Endothelial cell of umbilical vein (primary cell): ENCODE measurements around the gene CNEP1R1.

Source experiments
- CTCF ChIP-seq, 2 donors: IDR thresholded peaks; 1 replicate in 1 of 2; 2 replicates in 1 of 2; pipeline ENCODE4 v1.5.1; 2011; ENCODE audit warnings: low read length in 2 of 2, mild to moderate bottlenecking in 2 of 2, moderate library complexity in 2 of 2, control low read depth in 1 of 2, inconsistent platforms in 1 of 2, low read depth in 1 of 2; ENCODE audit not compliant: insufficient read depth in 1 of 2; ENCODE audit errors: extremely low read depth in 1 of 2
- EZH2 ChIP-seq: IDR thresholded peaks from 2 replicates; pipeline ENCODE4 v1.6.1; 2012; ENCODE audit warnings: borderline replicate concordance, low read depth, mild to moderate bottlenecking, moderate library complexity, low read length, inconsistent platforms; ENCODE audit not compliant: severe bottlenecking
- FOS ChIP-seq: IDR thresholded peaks from 2 replicates; pipeline ENCODE4 v1.6.1; 2011; ENCODE audit warnings: mild to moderate bottlenecking, low read length, moderate library complexity, borderline replicate concordance; ENCODE audit not compliant: insufficient read depth
- POLR2A ChIP-seq: IDR thresholded peaks from 2 replicates; pipeline ENCODE4 v1.6.1; 2012; ENCODE audit warnings: low read depth, mild to moderate bottlenecking, control low read depth, low read length
- POLR2AphosphoS5 ChIP-seq: IDR thresholded peaks from 2 replicates; pipeline ENCODE4 v1.6.1; 2012; ENCODE audit warnings: low read depth, mild to moderate bottlenecking, control low read depth, low read length, moderate library complexity; ENCODE audit not compliant: insufficient read depth

GRCh38 chr16:50007744-50008143, 17.3 kb upstream of the CNEP1R1 start:
- TF ChIP-seq CTCF (IDR thresholded peaks at IDR 0.05; ENCODE audit: extremely low read depth in 1 of 2, insufficient read depth in 1 of 2, low read depth in 1 of 2, low read length in 2 of 2) (no peak), FOS (no peak), POLR2AphosphoS5 (no peak), EZH2 (no peak), POLR2A (no peak)
